Measurements from ENCODE around the gene MGST2. TPM values are rescaled to one million over a fixed set of nuclear protein-coding genes. Genes with fewer than 3 reads are reported as not detected.

The MGST2 gene
- total RNA-seq, 1 donor from 2014 or later: 29.8 TPM

DNA sequence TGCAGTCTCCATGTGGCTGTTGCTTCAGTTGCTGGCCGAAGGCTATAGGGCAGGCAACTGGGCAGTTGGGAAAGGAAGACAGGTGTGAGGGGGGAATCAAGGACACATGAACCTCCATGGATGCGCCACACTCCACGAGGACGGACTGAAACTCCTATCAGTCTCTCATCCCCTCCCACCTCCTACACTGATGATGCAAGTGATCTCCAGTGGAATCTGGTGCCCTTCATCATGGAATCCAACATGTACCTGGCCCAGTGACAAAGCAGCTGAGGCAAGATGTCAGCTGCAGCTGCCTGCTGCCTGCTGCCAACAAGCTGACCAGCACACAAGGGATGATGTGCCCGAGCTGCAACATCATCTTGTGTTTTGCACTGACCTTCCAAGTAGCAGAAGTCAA is 26.0 kb upstream of the MGST2 start:
- no peak overlapping the region for H3K4me3 Mint-ChIP-seq
- no peak overlapping the region for H3K27ac Mint-ChIP-seq
- H3K4me1 Mint-ChIP-seq: no peaks in the 10 kb centered on the region
- peaks cover 18% of the 10 kb centered on the region for H3K9me3 Mint-ChIP-seq
- TF ChIP-seq, protein P1, sequence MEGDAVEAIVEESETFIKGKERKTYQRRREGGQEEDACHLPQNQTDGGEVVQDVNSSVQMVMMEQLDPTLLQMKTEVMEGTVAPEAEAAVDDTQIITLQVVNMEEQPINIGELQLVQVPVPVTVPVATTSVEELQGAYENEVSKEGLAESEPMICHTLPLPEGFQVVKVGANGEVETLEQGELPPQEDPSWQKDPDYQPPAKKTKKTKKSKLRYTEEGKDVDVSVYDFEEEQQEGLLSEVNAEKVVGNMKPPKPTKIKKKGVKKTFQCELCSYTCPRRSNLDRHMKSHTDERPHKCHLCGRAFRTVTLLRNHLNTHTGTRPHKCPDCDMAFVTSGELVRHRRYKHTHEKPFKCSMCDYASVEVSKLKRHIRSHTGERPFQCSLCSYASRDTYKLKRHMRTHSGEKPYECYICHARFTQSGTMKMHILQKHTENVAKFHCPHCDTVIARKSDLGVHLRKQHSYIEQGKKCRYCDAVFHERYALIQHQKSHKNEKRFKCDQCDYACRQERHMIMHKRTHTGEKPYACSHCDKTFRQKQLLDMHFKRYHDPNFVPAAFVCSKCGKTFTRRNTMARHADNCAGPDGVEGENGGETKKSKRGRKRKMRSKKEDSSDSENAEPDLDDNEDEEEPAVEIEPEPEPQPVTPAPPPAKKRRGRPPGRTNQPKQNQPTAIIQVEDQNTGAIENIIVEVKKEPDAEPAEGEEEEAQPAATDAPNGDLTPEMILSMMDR (IDR thresholded peaks at IDR 0.05; ENCODE audit: unreplicated experiment): no peak
- DNase-seq (ENCODE audit: low spot score in 2 of 2, unreplicated experiment in 2 of 2): no peak
- H3K27me3 Mint-ChIP-seq (ENCODE audit: low read depth): no peaks in the 10 kb centered on the region
- no peaks in the 10 kb centered on the region for H3K36me3 Mint-ChIP-seq

DNA sequence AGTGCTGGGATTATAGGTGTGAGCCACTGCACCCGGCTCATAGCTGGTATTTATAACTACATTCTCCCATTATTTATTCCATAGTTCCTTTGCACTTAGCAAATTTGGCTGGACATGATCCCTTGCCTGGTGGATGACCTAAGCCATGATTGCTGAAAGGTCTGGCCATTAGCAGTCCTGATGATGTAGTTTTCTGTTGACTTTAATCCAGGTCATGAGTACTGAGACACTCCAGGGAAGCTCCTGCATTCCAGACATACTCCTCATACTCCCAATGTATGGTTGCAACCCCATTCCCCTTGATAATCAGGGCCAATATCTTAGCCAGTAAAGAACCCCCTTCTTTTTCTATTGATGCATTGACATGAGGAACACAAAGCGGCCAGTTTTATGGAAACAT is 24.4 kb upstream of the MGST2 start:
- H3K27me3 Mint-ChIP-seq (ENCODE audit: low read depth): no peaks in the 10 kb centered on the region
- TF ChIP-seq, protein P1 (IDR thresholded peaks at IDR 0.05; ENCODE audit: unreplicated experiment): no peak
- peaks cover 18% of the 10 kb centered on the region for H3K9me3 Mint-ChIP-seq
- no peak overlapping the region for H3K4me3 Mint-ChIP-seq
- no peaks in the 10 kb centered on the region for H3K4me1 Mint-ChIP-seq
- H3K36me3 Mint-ChIP-seq: no peaks in the 10 kb centered on the region
- no peak overlapping the region for H3K27ac Mint-ChIP-seq
- no peak for DNase-seq (ENCODE audit: low spot score in 2 of 2, unreplicated experiment in 2 of 2)

- Mint-ChIP-seq H3K4me1 (no peaks in the 10 kb centered on the region), H3K36me3 (no peaks in the 10 kb centered on the region), H3K4me3 (no peak overlapping the region), H3K9me3 (peaks cover 17% of the 10 kb centered on the region), H3K27ac (no peak overlapping the region), H3K27me3 (ENCODE audit: low read depth) (no peaks in the 10 kb centered on the region)
- no peak for DNase-seq (ENCODE audit: low spot score in 2 of 2, unreplicated experiment in 2 of 2)
- TF ChIP-seq, protein P1 (IDR thresholded peaks at IDR 0.05; ENCODE audit: unreplicated experiment): no peak
These were observed 23.3 kb upstream of the MGST2 start for GRCh38 chr4:139642364-139642763.

GRCh38 chr4:139643042-139643895 is 22.4 kb upstream of the MGST2 start:
- TF ChIP-seq, protein P1 (IDR thresholded peaks at IDR 0.05; ENCODE audit: unreplicated experiment): no peak
- H3K9me3 Mint-ChIP-seq: peaks cover 12% of the 10 kb centered on the region
- no peak overlapping the region for H3K27ac Mint-ChIP-seq
- H3K27me3 Mint-ChIP-seq (ENCODE audit: low read depth): no peaks in the 10 kb centered on the region
- no peaks in the 10 kb centered on the region for H3K4me1 Mint-ChIP-seq
- H3K36me3 Mint-ChIP-seq: no peaks in the 10 kb centered on the region
- no peak overlapping the region for H3K4me3 Mint-ChIP-seq
- DNase-seq (ENCODE audit: low spot score in 2 of 2, unreplicated experiment in 2 of 2): no peak

- Mint-ChIP-seq H3K4me3 (no peak overlapping the region), H3K27ac (no peak overlapping the region), H3K9me3 (no peaks in the 10 kb centered on the region), H3K4me1 (no peaks in the 10 kb centered on the region), H3K36me3 (no peaks in the 10 kb centered on the region), H3K27me3 (ENCODE audit: low read depth) (no peaks in the 10 kb centered on the region)
- TF ChIP-seq, protein P1 (IDR thresholded peaks at IDR 0.05; ENCODE audit: unreplicated experiment): no peak
- no peak for DNase-seq (ENCODE audit: low spot score in 2 of 2, unreplicated experiment in 2 of 2)
These were observed 20.2 kb upstream of the MGST2 start for GRCh38 chr4:139645458-139645857.

Data from mesothelial cell of epicardium (in vitro differentiated cells).